Upper lobe of left lung (tissue), 6 donors: ENCODE results near the gene HEATR5B. TPM values are rescaled to one million over a fixed set of nuclear protein-coding genes. Genes with fewer than 3 reads are reported as not detected.

Experiments
- ATAC-seq, 2 donors: fragments of 200-7000 bp; cut with Tn5 transposase; one replicate each; pipeline ENCODE4 v1.9.1; 2022; ENCODE audit warnings: mild to moderate bottlenecking in 2 of 2, moderate library complexity in 2 of 2; ENCODE audit not compliant: low FRiP score in 2 of 2
- DNase-seq, 2 donors: peaks; one replicate each; pipeline ENCODE4 v3.0.0-alpha.2; 2019 to 2020
- H3K27ac ChIP-seq, 4 donors: fragments of 200-600 bp; sonication (generic); one replicate each; pipeline ENCODE4 v1.5.1; 2016 to 2019
- H3K27me3 ChIP-seq, 4 donors: fragments of 200-600 bp; sonication (generic); one replicate each; pipeline ENCODE4 v1.5.1; 2017 to 2019
- H3K36me3 ChIP-seq, 4 donors: fragments of 200-600 bp; sonication (generic); one replicate each; pipeline ENCODE4 v1.5.1; 2016 to 2019
- H3K4me1 ChIP-seq, 4 donors: fragments of 200-600 bp; sonication (generic); one replicate each; pipeline ENCODE4 v1.5.1; 2018 to 2019
- H3K4me3 ChIP-seq, 4 donors: fragments of 200-600 bp; sonication (generic); one replicate each; pipeline ENCODE4 v1.5.1; 2017 to 2019; ENCODE audit warnings: mild to moderate bottlenecking in 2 of 4, moderate library complexity in 1 of 4
- H3K9me3 ChIP-seq, 4 donors: fragments of 200-600 bp; sonication (generic); one replicate each; pipeline ENCODE4 v1.5.1; 2018 to 2019
- CTCF ChIP-seq, 6 experiments: fragments of 450-650 bp in 4 of 6; fragments of 200-600 bp in 2 of 6; sonication (generic) in 2 of 6; IDR thresholded peaks; one replicate each; pipeline ENCODE4 v1.5.1; 2016 to 2019; ENCODE audit warnings: antibody characterized with exemption in 6 of 6
- EP300 ChIP-seq, 4 donors: sonication (generic); formaldehyde crosslinking; IDR thresholded peaks; one replicate each; pipeline ENCODE4 v1.5.1; 2017; ENCODE audit warnings: antibody characterized with exemption in 4 of 4, control low read depth in 2 of 4
- POLR2A ChIP-seq, 4 donors: fragments of 450-650 bp; IDR thresholded peaks; one replicate each; pipeline ENCODE4 v1.5.1; 2016 to 2017; ENCODE audit warnings: antibody characterized with exemption in 4 of 4, mild to moderate bottlenecking in 2 of 4
- POLR2AphosphoS5 ChIP-seq, 2 donors: sonication (generic); formaldehyde crosslinking; IDR thresholded peaks; one replicate each; pipeline ENCODE4 v1.5.1; 2017; ENCODE audit warnings: antibody characterized with exemption in 2 of 2
- WGBS, 2 donors: methylation state at CpG; one replicate each; pipeline ENCODE4 v1.1.5; 2017 to 2018; 5-methylcytosine and 5-hydroxymethylcytosine counted together
- total RNA-seq, 6 donors: library from RNA; depleted of rRNA in 4 of 6; stranded (reverse); fragments of >200 nt in 4 of 6; gene quantifications; one replicate each; pipeline versions ENCODE4 v1.1.0 to v1.2.1, GENCODE V29; 2016 to 2021
- donor health status: DM: no; HTN: no; CAD: no; lungs with moderate emphysema.
- donor health status: DM: no; HTN: yes; CAD: no; lungs with severe emphysema.

Gene HEATR5B
- total RNA-seq, 6 donors from 2014 or later: 24.3 to 52.4 (median 33.8) TPM

GRCh38 chr2:37098416-37099118, 14.4 kb upstream of the HEATR5B start:
- no peak overlapping the region for H3K4me3 ChIP-seq
- no peaks in the 10 kb centered on the region for H3K27me3 ChIP-seq
- H3K36me3 ChIP-seq: peaks cover 1 to 91% (median 40%) of the 10 kb centered on the region in 4 donors
- H3K4me1 ChIP-seq: no peaks in the 10 kb centered on the region
- DNase-seq (no peak), ATAC-seq (no peak)
- no peaks in the 10 kb centered on the region for H3K9me3 ChIP-seq
- 91 to 99% methylated on average over 4 of the region's 4 CpGs for WGBS, 2 donors
- no peak for TF ChIP-seq POLR2AphosphoS5 (IDR thresholded peaks at IDR 0.05)
- no peak for TF ChIP-seq CTCF (IDR thresholded peaks at IDR 0.05)
- TF ChIP-seq EP300 (IDR thresholded peaks at IDR 0.05): no peak
- no peak for TF ChIP-seq POLR2A (IDR thresholded peaks at IDR 0.05)
- H3K27ac ChIP-seq: no peak overlapping the region

- 89 to 93% methylated on average over 1 of the region's 1 CpG for WGBS, 2 donors
- H3K27me3 ChIP-seq: no peaks in the 10 kb centered on the region
- DNase-seq (no peak), ATAC-seq (no peak)
- TF ChIP-seq EP300 (IDR thresholded peaks at IDR 0.05) (no peak), POLR2AphosphoS5 (IDR thresholded peaks at IDR 0.05) (no peak), POLR2A (IDR thresholded peaks at IDR 0.05) (no peak)
- H3K4me1 ChIP-seq: no peaks in the 10 kb centered on the region
- H3K9me3 ChIP-seq: no peaks in the 10 kb centered on the region
- no peak overlapping the region for H3K27ac ChIP-seq
- H3K36me3 ChIP-seq: peaks cover 2 to 92% (median 31%) of the 10 kb centered on the region in 4 donors
- no peak overlapping the region for H3K4me3 ChIP-seq
Measured at GRCh38 chr2:37096568-37096967, 12.4 kb upstream of the HEATR5B start.

- no peak for ATAC-seq
- no peak for TF ChIP-seq EP300 (IDR thresholded peaks at IDR 0.05)
- no peak for TF ChIP-seq POLR2AphosphoS5 (IDR thresholded peaks at IDR 0.05)
- no peak for TF ChIP-seq CTCF (IDR thresholded peaks at IDR 0.05)
- TF ChIP-seq POLR2A (IDR thresholded peaks at IDR 0.05): no peak
- Histone ChIP-seq H3K27ac (no peak overlapping the region), H3K4me3 (no peak overlapping the region), H3K36me3 (peaks cover 2 to 83% (median 34%) of the 10 kb centered on the region in 4 donors), H3K9me3 (no peaks in the 10 kb centered on the region), H3K4me1 (no peaks in the 10 kb centered on the region), H3K27me3 (no peaks in the 10 kb centered on the region)
- no peak for DNase-seq
- 82 to 86% methylated on average over 5 of the region's 5 CpGs for WGBS, 2 donors
Measured at GRCh38 chr2:37091873-37092272, 7.7 kb upstream of the HEATR5B start.

- no peak overlapping the region for H3K27ac ChIP-seq
- H3K27me3 ChIP-seq: no peaks in the 10 kb centered on the region
- no peak for DNase-seq
- TF ChIP-seq CTCF (IDR thresholded peaks at IDR 0.05) (no peak), POLR2AphosphoS5 (IDR thresholded peaks at IDR 0.05) (no peak), POLR2A (IDR thresholded peaks at IDR 0.05) (no peak), EP300 (IDR thresholded peaks at IDR 0.05) (no peak)
- peaks cover 0 to 8% (median 6%) of the 10 kb centered on the region in 4 donors for H3K4me1 ChIP-seq
- peaks cover 2 to 65% (median 30%) of the 10 kb centered on the region in 4 donors for H3K36me3 ChIP-seq
- no peak overlapping the region for H3K4me3 ChIP-seq
- H3K9me3 ChIP-seq: no peaks in the 10 kb centered on the region
- WGBS, 2 donors: 74 to 83% methylated on average over 4 of the region's 4 CpGs
- no peak for ATAC-seq
Measured at GRCh38 chr2:37090019-37090477, 5.9 kb upstream of the HEATR5B start.

GRCh38 chr2:37085731-37086147, 1.6 kb upstream of the HEATR5B start:
- H3K4me1 ChIP-seq: peaks cover 21 to 35% (median 27%) of the 10 kb centered on the region in 4 donors
- no peak overlapping the region for H3K4me3 ChIP-seq
- DNase-seq (no peak), ATAC-seq (no peak)
- H3K36me3 ChIP-seq: peaks cover 0 to 29% (median 13%) of the 10 kb centered on the region in 4 donors
- WGBS, 2 donors: 29 to 67% methylated on average over 1 of the region's 1 CpG
- H3K27ac ChIP-seq: no peak overlapping the region
- no peaks in the 10 kb centered on the region for H3K9me3 ChIP-seq
- no peaks in the 10 kb centered on the region for H3K27me3 ChIP-seq
- TF ChIP-seq POLR2AphosphoS5 (IDR thresholded peaks at IDR 0.05): no peak
- TF ChIP-seq CTCF (IDR thresholded peaks at IDR 0.05): no peak
- TF ChIP-seq POLR2A (IDR thresholded peaks at IDR 0.05): no peak
- no peak for TF ChIP-seq EP300 (IDR thresholded peaks at IDR 0.05)
